Prostate gland (tissue), 2 donors: ENCODE data around the gene RTN4RL1.

ENCODE experiments used
- POLR2A ChIP-seq: fragments of 450-650 bp; IDR thresholded peaks from one replicate; pipeline ENCODE4 v1.6.1; 2016; ENCODE audit warnings: antibody characterized with exemption, mild to moderate bottlenecking
- TF ChIP-seq, protein P1 (sequence below), 4 experiments: fragments of 200-600 bp in 2 of 4; fragments of 450-650 bp in 2 of 4; sonication (generic) in 2 of 4; IDR thresholded peaks; 1 replicate in 3 of 4; 2 replicates in 1 of 4; pipeline ENCODE4 v1.5.1; 2016 to 2019; ENCODE audit warnings: antibody characterized with exemption in 4 of 4, mild to moderate bottlenecking in 2 of 4, moderate library complexity in 2 of 4

DNA sequence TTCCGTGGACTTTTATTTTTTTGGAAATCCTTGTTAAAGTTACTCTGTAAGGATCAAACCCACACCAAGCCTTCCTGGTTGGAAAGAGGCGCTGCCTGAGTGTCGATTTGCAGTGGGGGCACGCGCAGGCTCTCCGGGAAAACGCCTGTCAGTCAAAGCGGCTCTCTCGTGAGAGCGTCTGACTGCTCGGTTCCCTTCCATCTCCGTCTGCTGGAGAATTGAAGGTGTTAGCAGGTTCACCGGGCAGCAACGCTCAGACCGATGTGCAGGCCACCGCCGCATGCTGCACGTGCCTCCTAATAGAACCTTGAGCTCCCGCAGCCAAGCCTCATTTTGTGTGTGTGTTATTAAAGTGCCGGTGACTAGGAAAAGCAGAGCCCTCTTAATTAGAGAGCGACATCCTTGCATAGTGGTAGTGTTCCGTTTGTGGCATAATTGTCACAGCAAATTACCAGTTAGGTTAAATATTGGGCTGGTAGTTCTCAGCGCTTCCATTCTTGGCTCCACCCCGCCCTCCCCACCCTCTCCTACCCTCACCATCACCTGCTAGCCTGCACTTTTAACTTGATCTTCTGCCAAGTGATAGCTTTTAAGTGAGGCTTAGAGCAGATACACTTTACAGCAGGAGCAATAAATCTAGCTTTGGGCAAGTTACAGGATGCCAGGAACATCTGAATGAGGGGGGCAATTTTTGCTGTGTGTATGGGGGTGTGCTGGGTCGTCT, 119.8 kb downstream of the RTN4RL1 start:
- TF ChIP-seq, protein P1, sequence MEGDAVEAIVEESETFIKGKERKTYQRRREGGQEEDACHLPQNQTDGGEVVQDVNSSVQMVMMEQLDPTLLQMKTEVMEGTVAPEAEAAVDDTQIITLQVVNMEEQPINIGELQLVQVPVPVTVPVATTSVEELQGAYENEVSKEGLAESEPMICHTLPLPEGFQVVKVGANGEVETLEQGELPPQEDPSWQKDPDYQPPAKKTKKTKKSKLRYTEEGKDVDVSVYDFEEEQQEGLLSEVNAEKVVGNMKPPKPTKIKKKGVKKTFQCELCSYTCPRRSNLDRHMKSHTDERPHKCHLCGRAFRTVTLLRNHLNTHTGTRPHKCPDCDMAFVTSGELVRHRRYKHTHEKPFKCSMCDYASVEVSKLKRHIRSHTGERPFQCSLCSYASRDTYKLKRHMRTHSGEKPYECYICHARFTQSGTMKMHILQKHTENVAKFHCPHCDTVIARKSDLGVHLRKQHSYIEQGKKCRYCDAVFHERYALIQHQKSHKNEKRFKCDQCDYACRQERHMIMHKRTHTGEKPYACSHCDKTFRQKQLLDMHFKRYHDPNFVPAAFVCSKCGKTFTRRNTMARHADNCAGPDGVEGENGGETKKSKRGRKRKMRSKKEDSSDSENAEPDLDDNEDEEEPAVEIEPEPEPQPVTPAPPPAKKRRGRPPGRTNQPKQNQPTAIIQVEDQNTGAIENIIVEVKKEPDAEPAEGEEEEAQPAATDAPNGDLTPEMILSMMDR (IDR thresholded peaks at IDR 0.05) = no peak
- no peak for TF ChIP-seq POLR2A
